ENCODE results near the gene GART.

Gene GART

GRCh38 chr21:33544451-33545195 lies 2.7 kb upstream of the GART start:
- no peak for DNase-seq (ENCODE audit: low read depth)
- TF ChIP-seq CTCF (conservative IDR thresholded peaks at IDR 0.05; ENCODE audit: low read depth, low read length) = no peak

GRCh38 chr21:33543505-33544129 lies 1.7 kb upstream of the GART start:
- no peak for TF ChIP-seq CTCF (conservative IDR thresholded peaks at IDR 0.05; ENCODE audit: low read depth, low read length)
- H3K4me3 ChIP-seq (ENCODE audit: low read depth, low read length) = peak overlapping the region; percentile 91
- no peak for DNase-seq (ENCODE audit: low read depth)

More at GRCh38 chr21:33544451-33545195, 2.7 kb upstream of the GART start:
- H3K4me3 ChIP-seq (ENCODE audit: low read depth, low read length) = peak overlapping the region; percentile 91

GRCh38 chr21:33542640-33543504 lies 955 bp upstream of the GART start, which contains the start of gene SON:
TSS of gene SON (plus strand) at chr21:33543038. CDS start at chr21:33543093, 55 bp downstream.
- peak; percentile 100 for DNase-seq (ENCODE audit: low read depth)
- peak within 1 kb of the TSS; percentile 91 for H3K4me3 ChIP-seq (ENCODE audit: low read depth, low read length)
- TF ChIP-seq CTCF (conservative IDR thresholded peaks at IDR 0.05; ENCODE audit: low read depth, low read length) = no peak

GRCh38 chr21:33541105-33541711 lies 709 bp downstream of the GART start:
- TF ChIP-seq CTCF (conservative IDR thresholded peaks at IDR 0.05; ENCODE audit: low read depth, low read length) = no peak
- peak overlapping the region; percentile 91 for H3K4me3 ChIP-seq (ENCODE audit: low read depth, low read length)
- DNase-seq (ENCODE audit: low read depth) = peak; percentile 44

- DNase-seq (ENCODE audit: low read depth) = no peak
- H3K4me3 ChIP-seq (ENCODE audit: low read depth, low read length) = peak overlapping the region; percentile 91
Observed at GRCh38 chr21:33540711-33541104, 1.2 kb downstream of the GART start.

More at GRCh38 chr21:33540711-33541104, 1.2 kb downstream of the GART start:
- no peak for TF ChIP-seq CTCF (conservative IDR thresholded peaks at IDR 0.05; ENCODE audit: low read depth, low read length)

Measured in choroid plexus epithelial cell (primary cell).